ENCODE data around the gene CCDC17. TPM values are rescaled to one million over a fixed set of nuclear protein-coding genes. Genes with fewer than 3 reads are reported as not detected.

The CCDC17 gene
- total RNA-seq, 1 experiment from 2014 or later: 2.2 TPM

DNA sequence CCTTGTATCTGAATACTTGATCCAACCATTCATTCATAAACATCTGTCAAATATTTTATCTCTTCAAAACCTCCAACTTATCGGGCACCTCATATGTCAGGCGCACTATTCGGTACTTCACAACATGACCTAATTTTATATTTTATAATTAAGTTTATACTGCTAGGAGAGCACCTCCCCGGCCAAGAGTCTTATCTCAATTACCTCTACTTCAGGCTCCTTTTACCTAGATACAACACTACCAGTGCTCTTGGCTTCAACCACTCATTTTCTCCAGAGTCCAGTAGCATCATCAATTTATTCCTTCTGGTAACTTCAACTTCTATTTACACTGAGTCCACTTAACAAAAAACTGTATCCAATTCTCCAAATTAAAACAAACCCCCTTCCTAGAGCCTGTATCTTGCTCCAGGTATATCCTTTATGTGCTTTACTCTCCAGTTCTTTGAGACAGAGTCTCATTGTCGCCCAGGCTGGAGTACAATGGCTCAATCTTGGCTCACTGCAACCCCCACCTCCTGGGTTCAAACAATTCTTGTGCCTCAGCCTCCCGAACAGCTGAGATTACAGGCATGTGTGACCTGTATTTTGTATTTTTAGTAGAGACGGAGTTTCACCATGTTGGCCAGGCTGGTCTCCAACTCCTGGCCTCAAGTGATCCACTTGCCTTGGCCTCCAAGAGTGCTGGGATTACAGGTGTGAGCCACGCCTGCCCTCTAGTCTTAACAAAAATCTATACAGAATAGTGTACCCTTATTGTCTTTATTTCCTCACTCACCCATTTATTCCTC is 43.7 kb upstream of the CCDC17 start:
- CTCF ChIA-PET: no interaction called here
- intact Hi-C loops (cut with micrococcal nuclease; ENCODE audit: unreplicated experiment): no loop called here
- H3K36me3 ChIP-seq (ENCODE audit: control insufficient read depth, insufficient read depth, low read length): no peaks in the 10 kb centered on the region
- in situ Hi-C loops (cut with HindIII; ENCODE audit: low pct_unique_long_range_greater_than_20kb, low sequenced_read_pairs): no loop called here
- POLR2A ChIA-PET: no interaction called here
- ATAC-seq (no peak), DNase-seq (ENCODE audit: low read depth, low spot score) (no peak)
- H3K4me1 ChIP-seq (ENCODE audit: control insufficient read depth, insufficient read depth, low read length): no peaks in the 10 kb centered on the region
- H3K27ac ChIP-seq (ENCODE audit: low read length): no peak overlapping the region
- H3K4me3 ChIP-seq (ENCODE audit: low read depth in 2 of 2, low read length in 2 of 2): no peak overlapping the region
- no peaks in the 10 kb centered on the region for H3K27me3 ChIP-seq (ENCODE audit: control insufficient read depth, insufficient read depth, low read length)
- no TSS peak for BruUV-seq (replicated peaks)
- TF ChIP-seq POLR2AphosphoS5 (IDR thresholded peaks at IDR 0.05; ENCODE audit: low read depth, low read length) (no peak), TCF7L2 (IDR thresholded peaks at IDR 0.05; ENCODE audit: low read depth, low read length) (no peak), SIN3A (IDR thresholded peaks at IDR 0.05; ENCODE audit: borderline replicate concordance, insufficient read depth, low read depth, low read length) (no peak)
- TF ChIP-seq, protein P1, sequence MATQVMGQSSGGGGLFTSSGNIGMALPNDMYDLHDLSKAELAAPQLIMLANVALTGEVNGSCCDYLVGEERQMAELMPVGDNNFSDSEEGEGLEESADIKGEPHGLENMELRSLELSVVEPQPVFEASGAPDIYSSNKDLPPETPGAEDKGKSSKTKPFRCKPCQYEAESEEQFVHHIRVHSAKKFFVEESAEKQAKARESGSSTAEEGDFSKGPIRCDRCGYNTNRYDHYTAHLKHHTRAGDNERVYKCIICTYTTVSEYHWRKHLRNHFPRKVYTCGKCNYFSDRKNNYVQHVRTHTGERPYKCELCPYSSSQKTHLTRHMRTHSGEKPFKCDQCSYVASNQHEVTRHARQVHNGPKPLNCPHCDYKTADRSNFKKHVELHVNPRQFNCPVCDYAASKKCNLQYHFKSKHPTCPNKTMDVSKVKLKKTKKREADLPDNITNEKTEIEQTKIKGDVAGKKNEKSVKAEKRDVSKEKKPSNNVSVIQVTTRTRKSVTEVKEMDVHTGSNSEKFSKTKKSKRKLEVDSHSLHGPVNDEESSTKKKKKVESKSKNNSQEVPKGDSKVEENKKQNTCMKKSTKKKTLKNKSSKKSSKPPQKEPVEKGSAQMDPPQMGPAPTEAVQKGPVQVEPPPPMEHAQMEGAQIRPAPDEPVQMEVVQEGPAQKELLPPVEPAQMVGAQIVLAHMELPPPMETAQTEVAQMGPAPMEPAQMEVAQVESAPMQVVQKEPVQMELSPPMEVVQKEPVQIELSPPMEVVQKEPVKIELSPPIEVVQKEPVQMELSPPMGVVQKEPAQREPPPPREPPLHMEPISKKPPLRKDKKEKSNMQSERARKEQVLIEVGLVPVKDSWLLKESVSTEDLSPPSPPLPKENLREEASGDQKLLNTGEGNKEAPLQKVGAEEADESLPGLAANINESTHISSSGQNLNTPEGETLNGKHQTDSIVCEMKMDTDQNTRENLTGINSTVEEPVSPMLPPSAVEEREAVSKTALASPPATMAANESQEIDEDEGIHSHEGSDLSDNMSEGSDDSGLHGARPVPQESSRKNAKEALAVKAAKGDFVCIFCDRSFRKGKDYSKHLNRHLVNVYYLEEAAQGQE (IDR thresholded peaks at IDR 0.05; ENCODE audit: insufficient read depth in 1 of 2, low read depth in 2 of 2, low read length in 1 of 2): no peak
- TF ChIP-seq, protein P2, sequence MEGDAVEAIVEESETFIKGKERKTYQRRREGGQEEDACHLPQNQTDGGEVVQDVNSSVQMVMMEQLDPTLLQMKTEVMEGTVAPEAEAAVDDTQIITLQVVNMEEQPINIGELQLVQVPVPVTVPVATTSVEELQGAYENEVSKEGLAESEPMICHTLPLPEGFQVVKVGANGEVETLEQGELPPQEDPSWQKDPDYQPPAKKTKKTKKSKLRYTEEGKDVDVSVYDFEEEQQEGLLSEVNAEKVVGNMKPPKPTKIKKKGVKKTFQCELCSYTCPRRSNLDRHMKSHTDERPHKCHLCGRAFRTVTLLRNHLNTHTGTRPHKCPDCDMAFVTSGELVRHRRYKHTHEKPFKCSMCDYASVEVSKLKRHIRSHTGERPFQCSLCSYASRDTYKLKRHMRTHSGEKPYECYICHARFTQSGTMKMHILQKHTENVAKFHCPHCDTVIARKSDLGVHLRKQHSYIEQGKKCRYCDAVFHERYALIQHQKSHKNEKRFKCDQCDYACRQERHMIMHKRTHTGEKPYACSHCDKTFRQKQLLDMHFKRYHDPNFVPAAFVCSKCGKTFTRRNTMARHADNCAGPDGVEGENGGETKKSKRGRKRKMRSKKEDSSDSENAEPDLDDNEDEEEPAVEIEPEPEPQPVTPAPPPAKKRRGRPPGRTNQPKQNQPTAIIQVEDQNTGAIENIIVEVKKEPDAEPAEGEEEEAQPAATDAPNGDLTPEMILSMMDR (IDR thresholded peaks at IDR 0.05): no peak
- H3K9me3 ChIP-seq (ENCODE audit: control insufficient read depth, insufficient read depth, low read depth, low read length): no peaks in the 10 kb centered on the region

DNA sequence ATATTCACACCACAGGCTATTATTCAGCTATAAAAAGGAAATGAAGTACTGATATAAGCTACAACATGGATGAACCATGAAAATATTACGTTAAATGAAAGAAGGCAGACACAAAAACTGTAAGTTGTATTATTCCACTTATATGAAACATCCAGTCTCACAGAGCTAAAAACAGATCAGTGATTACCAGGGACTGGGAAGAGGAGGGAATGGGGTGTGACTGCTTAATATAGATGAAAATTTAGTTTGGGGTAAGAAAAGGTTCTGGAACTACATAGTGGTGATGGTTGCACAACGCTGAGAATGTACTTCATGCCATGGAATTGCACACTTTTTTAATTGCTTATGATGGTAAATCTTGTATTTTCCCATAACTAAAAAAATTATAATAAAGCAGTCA is 43.0 kb upstream of the CCDC17 start:
- no TSS peak for BruUV-seq (replicated peaks)
- TF ChIP-seq SIN3A (IDR thresholded peaks at IDR 0.05; ENCODE audit: borderline replicate concordance, insufficient read depth, low read depth, low read length) (no peak), POLR2AphosphoS5 (IDR thresholded peaks at IDR 0.05; ENCODE audit: low read depth, low read length) (no peak), TCF7L2 (IDR thresholded peaks at IDR 0.05; ENCODE audit: low read depth, low read length) (no peak)
- TF ChIP-seq, protein P1 (IDR thresholded peaks at IDR 0.05; ENCODE audit: insufficient read depth in 1 of 2, low read depth in 2 of 2, low read length in 1 of 2): no peak
- TF ChIP-seq, protein P2 (IDR thresholded peaks at IDR 0.05): no peak
- intact Hi-C loops (cut with micrococcal nuclease; ENCODE audit: unreplicated experiment): no loop called here
- H3K9me3 ChIP-seq (ENCODE audit: control insufficient read depth, insufficient read depth, low read depth, low read length): no peaks in the 10 kb centered on the region
- H3K27me3 ChIP-seq (ENCODE audit: control insufficient read depth, insufficient read depth, low read length): no peaks in the 10 kb centered on the region
- DNase-seq (ENCODE audit: low read depth, low spot score): no peak
- no peak overlapping the region for H3K27ac ChIP-seq (ENCODE audit: low read length)
- ATAC-seq: no peak
- no peaks in the 10 kb centered on the region for H3K4me1 ChIP-seq (ENCODE audit: control insufficient read depth, insufficient read depth, low read length)
- in situ Hi-C loops (cut with HindIII; ENCODE audit: low pct_unique_long_range_greater_than_20kb, low sequenced_read_pairs): no loop called here
- ChIA-PET CTCF (no interaction called here), POLR2A (no interaction called here)
- no peaks in the 10 kb centered on the region for H3K36me3 ChIP-seq (ENCODE audit: control insufficient read depth, insufficient read depth, low read length)
- no peak overlapping the region for H3K4me3 ChIP-seq (ENCODE audit: low read depth in 2 of 2, low read length in 2 of 2)
